Liver (tissue), 9 donors: Measurements from ENCODE around the gene ZGPAT. TPM values are rescaled to one million over a fixed set of nuclear protein-coding genes. Genes with fewer than 3 reads are reported as not detected.

Experiments used
- DNase-seq: peaks from one replicate; pipeline ENCODE4 v3.0.0-alpha.2; 2017; ENCODE audit warnings: low spot score
- H3K27ac ChIP-seq, 2 donors: one replicate each; pipeline ENCODE4 v1.7.0; 2013; ENCODE audit warnings: inconsistent platforms in 2 of 2, low read length in 2 of 2, control low read depth in 1 of 2, low read depth in 1 of 2, mild to moderate bottlenecking in 1 of 2
- H3K27me3 ChIP-seq, 4 donors: one replicate each; pipeline versions ENCODE4 v1.6.1 to v1.7.0; 2013; ENCODE audit warnings: low read length in 3 of 4, inconsistent platforms in 1 of 4, mild to moderate bottlenecking in 1 of 4, moderate library complexity in 1 of 4; ENCODE audit not compliant: control insufficient read depth in 4 of 4, insufficient read depth in 4 of 4
- H3K36me3 ChIP-seq, 4 donors: one replicate each; pipeline versions ENCODE4 v1.6.1 to v1.7.0; 2013; ENCODE audit warnings: low read length in 3 of 4, mild to moderate bottlenecking in 3 of 4, low read depth in 1 of 4, moderate library complexity in 1 of 4; ENCODE audit not compliant: control insufficient read depth in 4 of 4, insufficient read depth in 3 of 4
- H3K4me1 ChIP-seq, 4 donors: one replicate each; pipeline versions ENCODE4 v1.6.1 to v1.7.0; 2013; ENCODE audit warnings: low read length in 3 of 4, mild to moderate bottlenecking in 3 of 4, moderate library complexity in 1 of 4; ENCODE audit not compliant: control insufficient read depth in 4 of 4, insufficient read depth in 4 of 4
- H3K4me3 ChIP-seq, 3 donors: one replicate each; pipeline versions ENCODE4 v1.6.1 to v1.7.0; 2013; ENCODE audit warnings: low read length in 3 of 3, control low read depth in 1 of 3, low read depth in 1 of 3, mild to moderate bottlenecking in 1 of 3
- H3K9ac ChIP-seq, 2 donors: one replicate each; pipeline ENCODE4 v1.7.0; 2013; ENCODE audit warnings: low read length in 2 of 2, mild to moderate bottlenecking in 2 of 2, moderate library complexity in 2 of 2, control low read depth in 1 of 2, low read depth in 1 of 2
- H3K9me3 ChIP-seq, 4 donors: one replicate each; pipeline versions ENCODE4 v1.6.1 to v1.7.0; 2013; ENCODE audit warnings: low read length in 3 of 4; ENCODE audit not compliant: control insufficient read depth in 4 of 4
- ATF3 ChIP-seq: IDR thresholded peaks from 2 replicates; pipeline ENCODE4 v1.6.1; 2016; ENCODE audit warnings: antibody characterized with exemption
- EGR1 ChIP-seq, 2 donors: IDR thresholded peaks; 2 replicates each; pipeline ENCODE4 v1.6.1; 2016 to 2018; ENCODE audit warnings: antibody characterized with exemption in 2 of 2, low read depth in 2 of 2
- FOXA1 ChIP-seq: IDR thresholded peaks from 2 replicates; pipeline ENCODE4 v1.6.1; 2016; ENCODE audit warnings: antibody characterized with exemption
- FOXA2 ChIP-seq: IDR thresholded peaks from 2 replicates; pipeline ENCODE4 v1.6.1; 2016; ENCODE audit warnings: antibody characterized with exemption
- GABPA ChIP-seq, 2 donors: IDR thresholded peaks in 1 of 2; conservative IDR thresholded peaks in 1 of 2; 2 replicates each; pipeline ENCODE4 v1.6.1; 2016; ENCODE audit warnings: antibody characterized with exemption in 2 of 2, mild to moderate bottlenecking in 1 of 2, moderate library complexity in 1 of 2
- HNF4A ChIP-seq, 2 donors: conservative IDR thresholded peaks; 2 replicates each; pipeline ENCODE4 v1.6.1; 2016; ENCODE audit warnings: antibody characterized with exemption in 2 of 2, mild to moderate bottlenecking in 2 of 2
- HNF4G ChIP-seq: IDR thresholded peaks from 2 replicates; pipeline ENCODE4 v1.6.1; 2016; ENCODE audit warnings: antibody characterized with exemption
- JUND ChIP-seq, 2 donors: IDR thresholded peaks; 2 replicates each; pipeline ENCODE4 v1.6.1; 2016; ENCODE audit warnings: antibody characterized with exemption in 2 of 2
- NR2F2 ChIP-seq: IDR thresholded peaks from 2 replicates; pipeline ENCODE4 v1.6.1; 2016; ENCODE audit warnings: antibody characterized with exemption
- RAD21 ChIP-seq, 2 donors: IDR thresholded peaks; 2 replicates each; pipeline ENCODE4 v1.6.1; 2016; ENCODE audit warnings: antibody characterized with exemption in 2 of 2, mild to moderate bottlenecking in 2 of 2
- SP1 ChIP-seq: IDR thresholded peaks from 2 replicates; pipeline ENCODE4 v1.6.1; 2018; ENCODE audit warnings: antibody characterized with exemption, mild to moderate bottlenecking
- TAF1 ChIP-seq: conservative IDR thresholded peaks from 2 replicates; pipeline ENCODE4 v1.6.1; 2016; ENCODE audit warnings: antibody characterized with exemption, mild to moderate bottlenecking
- YY1 ChIP-seq: IDR thresholded peaks from 2 replicates; pipeline ENCODE4 v1.6.1; 2016; ENCODE audit warnings: antibody characterized with exemption, mild to moderate bottlenecking
- WGBS: extraction: QIAGEN DNeasy Blood & Tissue Kit; methylation state at CpG from one replicate; pipeline ENCODE4 v1.1.7; 2013; 5-methylcytosine and 5-hydroxymethylcytosine counted together
- polyA plus RNA-seq, 2 donors: library from polyadenylated mRNA; stranded (reverse) in 1 of 2; unstranded in 1 of 2; fragments of 200-250 nt in 1 of 2; fragments of >200 nt in 1 of 2; fragmentation: Nextera tagmentation in 1 of 2; extraction: Ambion mirVana in 1 of 2; gene quantifications; one replicate each; pipeline versions ENCODE4 v1.2.1 to v1.2.3, GENCODE V29; 2013 to 2015
- total RNA-seq, 2 donors: library from RNA; depleted of rRNA; stranded (reverse); fragments of >200 nt; gene quantifications; one replicate each; pipeline ENCODE4 v1.2.3, GENCODE V29; 2014
- TF ChIP-seq, protein P1 (sequence below): IDR thresholded peaks from 2 replicates; pipeline ENCODE4 v1.6.1; 2016; ENCODE audit warnings: antibody characterized with exemption, mild to moderate bottlenecking
- TF ChIP-seq, protein P2 (sequence below): IDR thresholded peaks from 2 replicates; pipeline ENCODE4 v1.6.1; 2016; ENCODE audit warnings: antibody characterized with exemption
- TF ChIP-seq, protein P3 (sequence below): fragments of 150-350 bp; IDR thresholded peaks from 2 replicates; pipeline ENCODE4 v1.5.1; 2017; ENCODE audit warnings: improper control_type of control experiment, low read depth, low read length; ENCODE audit not compliant: missing input control
- TF ChIP-seq, protein P4 (sequence below): IDR thresholded peaks from 2 replicates; pipeline ENCODE4 v1.6.1; 2016; ENCODE audit warnings: antibody characterized with exemption
- donor health status: healthy.
- donor health status: healthy.
- donor health status: healthy.
- donor health status: healthy.
- donor health status: healthy.

ZGPAT gene
- total and polyA plus RNA-seq, 4 donors, result 10.3 to 90.5 (median 20.5) TPM

DNA sequence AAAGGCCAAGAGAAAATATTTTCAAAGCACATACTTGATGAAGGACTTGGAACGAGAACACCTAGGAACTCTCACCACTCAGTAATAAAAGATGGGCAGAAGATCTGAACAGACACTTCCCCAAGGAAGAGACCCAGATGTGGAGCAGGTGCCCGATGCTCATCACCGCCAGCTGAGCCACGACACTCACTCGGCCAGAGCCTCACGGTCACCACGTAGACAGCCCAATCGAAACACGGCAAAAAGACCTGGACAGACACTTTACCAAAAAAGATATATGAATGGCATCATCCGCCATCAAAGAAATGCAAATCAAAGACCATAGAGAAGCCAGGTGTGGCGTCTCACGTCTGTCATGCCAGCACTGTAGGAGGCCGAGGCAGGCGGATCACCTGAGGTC, 73.3 kb downstream of the ZGPAT start:
- H3K4me1 ChIP-seq, result peaks cover 0 to 3% (median 0%) of the 10 kb centered on the region in 4 donors
- H3K4me3 ChIP-seq, result no peak overlapping the region
- WGBS, result 94% methylated on average over 14 of the region's 14 CpGs
- DNase-seq, result no peak
- H3K9ac ChIP-seq, result no peak overlapping the region
- H3K27me3 ChIP-seq, result no peaks in the 10 kb centered on the region
- TF ChIP-seq, protein P1, sequence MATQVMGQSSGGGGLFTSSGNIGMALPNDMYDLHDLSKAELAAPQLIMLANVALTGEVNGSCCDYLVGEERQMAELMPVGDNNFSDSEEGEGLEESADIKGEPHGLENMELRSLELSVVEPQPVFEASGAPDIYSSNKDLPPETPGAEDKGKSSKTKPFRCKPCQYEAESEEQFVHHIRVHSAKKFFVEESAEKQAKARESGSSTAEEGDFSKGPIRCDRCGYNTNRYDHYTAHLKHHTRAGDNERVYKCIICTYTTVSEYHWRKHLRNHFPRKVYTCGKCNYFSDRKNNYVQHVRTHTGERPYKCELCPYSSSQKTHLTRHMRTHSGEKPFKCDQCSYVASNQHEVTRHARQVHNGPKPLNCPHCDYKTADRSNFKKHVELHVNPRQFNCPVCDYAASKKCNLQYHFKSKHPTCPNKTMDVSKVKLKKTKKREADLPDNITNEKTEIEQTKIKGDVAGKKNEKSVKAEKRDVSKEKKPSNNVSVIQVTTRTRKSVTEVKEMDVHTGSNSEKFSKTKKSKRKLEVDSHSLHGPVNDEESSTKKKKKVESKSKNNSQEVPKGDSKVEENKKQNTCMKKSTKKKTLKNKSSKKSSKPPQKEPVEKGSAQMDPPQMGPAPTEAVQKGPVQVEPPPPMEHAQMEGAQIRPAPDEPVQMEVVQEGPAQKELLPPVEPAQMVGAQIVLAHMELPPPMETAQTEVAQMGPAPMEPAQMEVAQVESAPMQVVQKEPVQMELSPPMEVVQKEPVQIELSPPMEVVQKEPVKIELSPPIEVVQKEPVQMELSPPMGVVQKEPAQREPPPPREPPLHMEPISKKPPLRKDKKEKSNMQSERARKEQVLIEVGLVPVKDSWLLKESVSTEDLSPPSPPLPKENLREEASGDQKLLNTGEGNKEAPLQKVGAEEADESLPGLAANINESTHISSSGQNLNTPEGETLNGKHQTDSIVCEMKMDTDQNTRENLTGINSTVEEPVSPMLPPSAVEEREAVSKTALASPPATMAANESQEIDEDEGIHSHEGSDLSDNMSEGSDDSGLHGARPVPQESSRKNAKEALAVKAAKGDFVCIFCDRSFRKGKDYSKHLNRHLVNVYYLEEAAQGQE, result no peak
- TF ChIP-seq GABPA (IDR thresholded peaks at IDR 0.05 in 1 of 2, conservative IDR thresholded peaks at IDR 0.05 in 1 of 2) (no peak), NR2F2 (no peak), TAF1 (no peak), JUND (IDR thresholded peaks at IDR 0.05) (no peak)
- TF ChIP-seq, protein P2, sequence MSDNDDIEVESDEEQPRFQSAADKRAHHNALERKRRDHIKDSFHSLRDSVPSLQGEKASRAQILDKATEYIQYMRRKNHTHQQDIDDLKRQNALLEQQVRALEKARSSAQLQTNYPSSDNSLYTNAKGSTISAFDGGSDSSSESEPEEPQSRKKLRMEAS, result no peak
- H3K27ac ChIP-seq, result no peak overlapping the region
- no peaks in the 10 kb centered on the region for H3K9me3 ChIP-seq
- H3K36me3 ChIP-seq, result no peaks in the 10 kb centered on the region

DNA sequence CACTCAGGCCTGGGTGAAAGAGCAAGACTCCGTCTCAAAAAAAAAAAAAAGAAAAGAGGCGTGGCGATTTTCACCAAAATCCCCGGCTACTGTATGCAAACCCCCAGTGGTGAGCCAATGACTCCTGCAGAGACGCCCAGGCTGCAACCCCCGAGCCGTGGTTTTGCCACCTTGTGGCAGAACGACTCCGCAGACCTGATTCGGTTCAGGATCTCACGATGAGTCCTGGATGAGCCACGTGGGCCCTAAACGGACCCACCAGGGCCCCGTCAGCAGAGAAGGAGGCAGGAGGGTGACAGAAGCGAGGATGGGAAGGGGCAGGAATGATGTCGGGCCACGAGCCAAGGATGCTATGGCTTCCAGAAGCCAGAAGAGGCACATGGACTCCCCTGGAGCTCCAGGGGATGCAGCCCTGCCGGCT, 74.2 kb downstream of the ZGPAT start:
- H3K36me3 ChIP-seq, result no peaks in the 10 kb centered on the region
- DNase-seq, result no peak
- H3K4me3 ChIP-seq, result no peak overlapping the region
- H3K4me1 ChIP-seq, result peaks cover 0 to 3% (median 0%) of the 10 kb centered on the region in 4 donors
- H3K9ac ChIP-seq, result no peak overlapping the region
- no peak overlapping the region for H3K27ac ChIP-seq
- no peak for TF ChIP-seq FOXA2
- no peak for TF ChIP-seq GABPA (IDR thresholded peaks at IDR 0.05 in 1 of 2, conservative IDR thresholded peaks at IDR 0.05 in 1 of 2)
- no peak for TF ChIP-seq EGR1 (IDR thresholded peaks at IDR 0.05; ENCODE audit: low read depth in 2 of 2)
- no peak for TF ChIP-seq JUND (IDR thresholded peaks at IDR 0.05)
- TF ChIP-seq RAD21 (IDR thresholded peaks at IDR 0.05), result no peak
- TF ChIP-seq ATF3, result no peak
- no peak for TF ChIP-seq HNF4G
- no peak for TF ChIP-seq TAF1
- TF ChIP-seq, protein P3, sequence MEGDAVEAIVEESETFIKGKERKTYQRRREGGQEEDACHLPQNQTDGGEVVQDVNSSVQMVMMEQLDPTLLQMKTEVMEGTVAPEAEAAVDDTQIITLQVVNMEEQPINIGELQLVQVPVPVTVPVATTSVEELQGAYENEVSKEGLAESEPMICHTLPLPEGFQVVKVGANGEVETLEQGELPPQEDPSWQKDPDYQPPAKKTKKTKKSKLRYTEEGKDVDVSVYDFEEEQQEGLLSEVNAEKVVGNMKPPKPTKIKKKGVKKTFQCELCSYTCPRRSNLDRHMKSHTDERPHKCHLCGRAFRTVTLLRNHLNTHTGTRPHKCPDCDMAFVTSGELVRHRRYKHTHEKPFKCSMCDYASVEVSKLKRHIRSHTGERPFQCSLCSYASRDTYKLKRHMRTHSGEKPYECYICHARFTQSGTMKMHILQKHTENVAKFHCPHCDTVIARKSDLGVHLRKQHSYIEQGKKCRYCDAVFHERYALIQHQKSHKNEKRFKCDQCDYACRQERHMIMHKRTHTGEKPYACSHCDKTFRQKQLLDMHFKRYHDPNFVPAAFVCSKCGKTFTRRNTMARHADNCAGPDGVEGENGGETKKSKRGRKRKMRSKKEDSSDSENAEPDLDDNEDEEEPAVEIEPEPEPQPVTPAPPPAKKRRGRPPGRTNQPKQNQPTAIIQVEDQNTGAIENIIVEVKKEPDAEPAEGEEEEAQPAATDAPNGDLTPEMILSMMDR, result no peak
- no peak for TF ChIP-seq YY1
- TF ChIP-seq NR2F2, result no peak
- no peak for TF ChIP-seq SP1
- TF ChIP-seq FOXA1, result no peak
- TF ChIP-seq, protein P1, result no peak
- TF ChIP-seq HNF4A (conservative IDR thresholded peaks at IDR 0.05), result no peak
- TF ChIP-seq, protein P4, sequence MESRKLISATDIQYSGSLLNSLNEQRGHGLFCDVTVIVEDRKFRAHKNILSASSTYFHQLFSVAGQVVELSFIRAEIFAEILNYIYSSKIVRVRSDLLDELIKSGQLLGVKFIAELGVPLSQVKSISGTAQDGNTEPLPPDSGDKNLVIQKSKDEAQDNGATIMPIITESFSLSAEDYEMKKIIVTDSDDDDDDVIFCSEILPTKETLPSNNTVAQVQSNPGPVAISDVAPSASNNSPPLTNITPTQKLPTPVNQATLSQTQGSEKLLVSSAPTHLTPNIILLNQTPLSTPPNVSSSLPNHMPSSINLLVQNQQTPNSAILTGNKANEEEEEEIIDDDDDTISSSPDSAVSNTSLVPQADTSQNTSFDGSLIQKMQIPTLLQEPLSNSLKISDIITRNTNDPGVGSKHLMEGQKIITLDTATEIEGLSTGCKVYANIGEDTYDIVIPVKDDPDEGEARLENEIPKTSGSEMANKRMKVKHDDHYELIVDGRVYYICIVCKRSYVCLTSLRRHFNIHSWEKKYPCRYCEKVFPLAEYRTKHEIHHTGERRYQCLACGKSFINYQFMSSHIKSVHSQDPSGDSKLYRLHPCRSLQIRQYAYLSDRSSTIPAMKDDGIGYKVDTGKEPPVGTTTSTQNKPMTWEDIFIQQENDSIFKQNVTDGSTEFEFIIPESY, result no peak
- TF ChIP-seq, protein P2, result no peak
- WGBS, result 75% methylated on average over 18 of the region's 18 CpGs
- H3K9me3 ChIP-seq, result no peaks in the 10 kb centered on the region
- H3K27me3 ChIP-seq, result no peaks in the 10 kb centered on the region
